OCI-LY1 (cell line): ENCODE measurements around the gene ZMPSTE24.

ENCODE experiments used
- H2AFZ ChIP-seq: fragments of 200-600 bp; sonication (generic), shearing (Covaris generic); 2 replicates; pipeline ENCODE4 v1.6.0; 2014; ENCODE audit warnings: antibody characterized with exemption, mild to moderate bottlenecking, low read length
- H3F3A ChIP-seq: fragments of 200-600 bp; sonication (generic), shearing (Covaris generic); 2 replicates; pipeline ENCODE4 v1.6.0; 2014; ENCODE audit warnings: mild to moderate bottlenecking, antibody characterized with exemption, low read length, moderate library complexity; ENCODE audit not compliant: insufficient read depth
- H3K27ac ChIP-seq: fragments of 200-600 bp; sonication (generic); 2 replicates; pipeline ENCODE4 v1.5.1; 2014; ENCODE audit warnings: low read length, mixed run types, mild to moderate bottlenecking, low read depth; ENCODE audit not compliant: poor library complexity, severe bottlenecking
- H3K27me3 ChIP-seq: fragments of 200-600 bp; sonication (generic); 2 replicates; pipeline ENCODE4 v1.6.0; 2014; ENCODE audit warnings: antibody characterized with exemption, mild to moderate bottlenecking, low read length, moderate library complexity; ENCODE audit not compliant: insufficient read depth
- H3K36me3 ChIP-seq: fragments of 200-600 bp; sonication (generic); 2 replicates; pipeline ENCODE4 v1.6.1; 2014; ENCODE audit warnings: mild to moderate bottlenecking, antibody characterized with exemption, low read length, moderate library complexity, mixed read lengths; ENCODE audit not compliant: insufficient read depth
- H3K4me1 ChIP-seq: fragments of 200-600 bp; sonication (generic); 2 replicates; pipeline ENCODE4 v1.5.1; 2014; ENCODE audit warnings: mild to moderate bottlenecking, low read length, moderate library complexity; ENCODE audit not compliant: insufficient read depth, severe bottlenecking
- H3K4me2 ChIP-seq: fragments of 200-600 bp; sonication (generic), shearing (Covaris generic); 2 replicates; pipeline ENCODE4 v1.6.1; 2014; ENCODE audit warnings: low read length
- H3K4me3 ChIP-seq: fragments of 200-600 bp; sonication (generic); 2 replicates; pipeline ENCODE4 v1.5.1; 2014; ENCODE audit warnings: low read length, low read depth, mild to moderate bottlenecking, mixed read lengths; ENCODE audit not compliant: poor library complexity, severe bottlenecking
- H3K79me2 ChIP-seq: fragments of 200-600 bp; shearing (Covaris generic); 2 replicates; pipeline ENCODE4 v1.6.1; 2016; ENCODE audit warnings: mixed run types, low read length, mixed read lengths; ENCODE audit not compliant: insufficient read depth
- H3K9ac ChIP-seq: fragments of 200-600 bp; sonication (generic), shearing (Covaris generic); 2 replicates; pipeline ENCODE4 v1.6.1; 2014; ENCODE audit warnings: mild to moderate bottlenecking, low read length, mixed read lengths
- H3K9me2 ChIP-seq: fragments of 200-600 bp; sonication (generic), shearing (Covaris generic); 2 replicates; pipeline ENCODE4 v1.6.1; 2014; ENCODE audit warnings: low read depth, mild to moderate bottlenecking, low read length, mixed read lengths
- H3K9me3 ChIP-seq: fragments of 200-600 bp; shearing (Covaris generic); 2 replicates; pipeline ENCODE4 v1.6.1; 2014; ENCODE audit warnings: low read length, mixed read lengths
- H4K20me1 ChIP-seq: fragments of 200-600 bp; sonication (generic), shearing (Covaris generic); 2 replicates; pipeline ENCODE4 v1.6.0; 2016; ENCODE audit warnings: mild to moderate bottlenecking, low read length; ENCODE audit not compliant: insufficient read depth
- EZH2 ChIP-seq: fragments of 200-600 bp; sonication (generic), shearing (Covaris generic); IDR thresholded peaks from 2 replicates; pipeline ENCODE4 v1.8.0; 2017; ENCODE audit warnings: borderline replicate concordance, mixed run types, mild to moderate bottlenecking, antibody characterized with exemption, low read length, moderate library complexity, mixed read lengths
- TF ChIP-seq, protein P1 (sequence below): fragments of 200-600 bp; sonication (generic), shearing (Covaris generic); IDR thresholded peaks from 2 replicates; pipeline ENCODE4 v1.5.1; 2017; ENCODE audit warnings: mild to moderate bottlenecking, antibody characterized with exemption, low read length, moderate library complexity, mixed read lengths

ZMPSTE24 gene

DNA sequence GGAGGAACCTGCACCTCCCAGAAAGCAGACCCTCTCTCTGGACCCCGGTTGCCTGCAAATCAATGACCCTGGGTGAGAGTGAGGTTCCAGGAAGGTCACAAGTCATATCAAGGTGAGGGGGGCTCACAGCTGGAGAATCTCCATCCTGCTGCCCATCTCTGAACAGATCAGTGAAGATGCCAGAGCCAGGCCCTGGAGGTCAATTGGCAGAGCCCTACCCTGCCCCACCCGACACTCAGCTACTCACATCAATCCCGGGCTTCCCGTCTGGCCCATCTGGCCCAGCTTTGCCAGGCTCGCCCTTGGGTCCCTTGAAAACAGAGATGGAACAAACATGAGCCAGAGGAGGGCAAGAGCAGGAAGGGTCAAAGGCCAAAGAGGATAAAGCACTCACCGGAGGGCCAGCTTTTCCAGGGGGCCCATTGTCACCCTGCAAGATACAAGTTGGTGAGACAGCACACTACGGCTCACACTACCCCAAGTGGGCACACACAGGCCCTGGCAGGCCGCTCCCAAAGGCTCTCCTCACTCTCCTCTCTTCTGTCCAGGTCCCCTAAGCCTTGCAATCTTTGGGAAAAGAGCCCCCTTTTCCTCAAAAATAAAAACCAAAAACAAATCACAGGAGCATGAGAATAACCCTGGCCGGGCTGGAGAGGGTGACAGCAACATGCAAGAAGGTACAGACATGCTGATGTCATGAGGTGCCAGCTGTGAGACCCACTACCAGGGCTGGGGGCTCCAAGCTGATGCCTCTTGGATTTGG, 56.1 kb downstream of the ZMPSTE24 start:
- H2AFZ ChIP-seq = no peak overlapping the region
- no peaks in the 10 kb centered on the region for H3K79me2 ChIP-seq
- no peak overlapping the region for H3K4me3 ChIP-seq
- no peaks in the 10 kb centered on the region for H3K27me3 ChIP-seq
- H3K9ac ChIP-seq = no peak overlapping the region
- H3F3A ChIP-seq = no peaks in the 10 kb centered on the region
- no peak overlapping the region for H3K27ac ChIP-seq
- H4K20me1 ChIP-seq = no peaks in the 10 kb centered on the region
- TF ChIP-seq, protein P1, sequence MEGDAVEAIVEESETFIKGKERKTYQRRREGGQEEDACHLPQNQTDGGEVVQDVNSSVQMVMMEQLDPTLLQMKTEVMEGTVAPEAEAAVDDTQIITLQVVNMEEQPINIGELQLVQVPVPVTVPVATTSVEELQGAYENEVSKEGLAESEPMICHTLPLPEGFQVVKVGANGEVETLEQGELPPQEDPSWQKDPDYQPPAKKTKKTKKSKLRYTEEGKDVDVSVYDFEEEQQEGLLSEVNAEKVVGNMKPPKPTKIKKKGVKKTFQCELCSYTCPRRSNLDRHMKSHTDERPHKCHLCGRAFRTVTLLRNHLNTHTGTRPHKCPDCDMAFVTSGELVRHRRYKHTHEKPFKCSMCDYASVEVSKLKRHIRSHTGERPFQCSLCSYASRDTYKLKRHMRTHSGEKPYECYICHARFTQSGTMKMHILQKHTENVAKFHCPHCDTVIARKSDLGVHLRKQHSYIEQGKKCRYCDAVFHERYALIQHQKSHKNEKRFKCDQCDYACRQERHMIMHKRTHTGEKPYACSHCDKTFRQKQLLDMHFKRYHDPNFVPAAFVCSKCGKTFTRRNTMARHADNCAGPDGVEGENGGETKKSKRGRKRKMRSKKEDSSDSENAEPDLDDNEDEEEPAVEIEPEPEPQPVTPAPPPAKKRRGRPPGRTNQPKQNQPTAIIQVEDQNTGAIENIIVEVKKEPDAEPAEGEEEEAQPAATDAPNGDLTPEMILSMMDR = no peak
- no peak for TF ChIP-seq EZH2
- no peaks in the 10 kb centered on the region for H3K9me3 ChIP-seq
- H3K36me3 ChIP-seq = no peaks in the 10 kb centered on the region
- H3K4me1 ChIP-seq = peaks cover 46% of the 10 kb centered on the region
- no peak overlapping the region for H3K4me2 ChIP-seq
- no peaks in the 10 kb centered on the region for H3K9me2 ChIP-seq

DNA sequence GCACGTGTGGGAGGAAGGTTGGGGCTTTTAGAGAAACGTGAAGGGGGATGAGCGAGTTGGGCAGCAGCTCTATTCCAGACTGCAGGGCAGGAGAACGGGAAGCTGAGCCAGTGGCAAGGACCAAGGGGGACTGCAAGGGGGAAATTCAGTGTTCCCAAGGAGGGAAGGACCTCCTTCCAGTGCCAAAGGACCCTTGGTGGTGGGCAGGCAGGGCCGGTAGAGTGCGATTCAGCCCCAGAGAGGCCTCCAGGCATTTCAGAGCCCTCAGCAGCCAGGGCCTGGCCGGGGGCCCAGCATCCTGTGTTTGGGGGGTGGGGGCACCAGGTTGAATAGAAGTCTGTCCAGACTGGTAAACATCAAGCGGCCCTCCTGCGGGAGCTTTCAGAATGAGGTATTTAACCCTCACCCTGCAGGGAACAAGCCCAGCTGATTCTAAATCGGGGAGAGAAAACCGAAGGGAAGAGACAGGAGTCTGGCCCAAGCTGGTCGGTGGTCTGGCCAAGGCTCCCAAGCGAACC, 56.7 kb downstream of the ZMPSTE24 start:
- no peak for TF ChIP-seq EZH2
- TF ChIP-seq, protein P1 = no peak
- Histone ChIP-seq H2AFZ (no peak overlapping the region), H3K79me2 (no peaks in the 10 kb centered on the region), H3K9me2 (no peaks in the 10 kb centered on the region), H4K20me1 (no peaks in the 10 kb centered on the region), H3K27ac (no peak overlapping the region), H3K27me3 (no peaks in the 10 kb centered on the region), H3K4me2 (peak overlapping the region; percentile 85), H3F3A (no peaks in the 10 kb centered on the region), H3K4me3 (peak overlapping the region; percentile 26), H3K36me3 (no peaks in the 10 kb centered on the region), H3K9me3 (no peaks in the 10 kb centered on the region), H3K9ac (peak overlapping the region; percentile 21; the same call in 1 of the 2 replicates), H3K4me1 (peaks cover 46% of the 10 kb centered on the region)

DNA sequence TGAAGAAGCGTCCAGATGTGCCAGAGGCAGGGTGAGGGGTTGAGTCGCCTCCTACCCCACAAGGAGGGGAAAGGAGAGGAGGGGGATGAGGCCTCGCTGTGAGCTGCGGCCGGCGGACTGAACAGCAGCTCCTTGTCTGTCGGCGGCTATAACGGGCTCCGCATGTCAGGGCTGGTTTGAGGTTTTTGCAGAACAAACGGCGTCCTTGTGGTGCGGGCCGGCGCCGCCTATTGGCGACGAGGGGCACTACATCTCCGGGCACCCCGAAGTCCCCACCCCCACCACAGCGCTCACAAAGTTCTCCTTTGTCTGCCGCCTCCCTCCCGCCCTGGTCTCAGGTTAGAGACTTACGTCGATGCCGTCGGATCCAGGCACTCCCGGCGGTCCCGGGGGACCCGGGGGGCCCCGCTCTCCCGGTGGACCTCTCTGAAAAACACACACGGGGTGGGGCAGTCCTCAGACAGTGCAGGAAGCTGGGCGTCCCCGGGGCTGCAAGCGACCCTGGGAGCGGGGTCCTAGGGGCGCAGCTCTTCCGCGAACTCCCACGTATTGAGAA, 57.3 kb downstream of the ZMPSTE24 start:
- no peaks in the 10 kb centered on the region for H3K9me3 ChIP-seq
- H3K27ac ChIP-seq = no peak overlapping the region
- peaks cover 46% of the 10 kb centered on the region for H3K4me1 ChIP-seq
- H3K4me2 ChIP-seq = peak overlapping the region; percentile 85
- no peak overlapping the region for H2AFZ ChIP-seq
- H3K27me3 ChIP-seq = no peaks in the 10 kb centered on the region
- peak overlapping the region; percentile 59 for H3K4me3 ChIP-seq
- no peaks in the 10 kb centered on the region for H3K9me2 ChIP-seq
- H3F3A ChIP-seq = no peaks in the 10 kb centered on the region
- H3K9ac ChIP-seq = peak overlapping the region; percentile 21; the same call in 1 of the 2 replicates
- H4K20me1 ChIP-seq = no peaks in the 10 kb centered on the region
- no peak for TF ChIP-seq EZH2
- TF ChIP-seq, protein P1 = peak; percentile 82
- H3K79me2 ChIP-seq = no peaks in the 10 kb centered on the region
- no peaks in the 10 kb centered on the region for H3K36me3 ChIP-seq
